Heart left ventricle (tissue), 13 donors: ENCODE measurements around the gene EVL.

ENCODE experiments used
- POLR2A ChIP-seq, 2 donors: fragments of 450-650 bp; IDR thresholded peaks; one replicate each; pipeline ENCODE4 v1.6.1; 2017; ENCODE audit warnings: antibody characterized with exemption in 2 of 2, mild to moderate bottlenecking in 2 of 2, moderate library complexity in 2 of 2
- TF ChIP-seq, protein P1 (sequence below), 12 donors: fragments of 200-600 bp; sonication (generic) in 4 of 12; IDR thresholded peaks; one replicate each; pipeline versions ENCODE4 v1.5.0 to v1.8.0; 2018 to 2022; ENCODE audit warnings: antibody characterized with exemption in 12 of 12, mild to moderate bottlenecking in 5 of 12
- donor health status: ischemic (EF 13 %, LVEDD 7.1; RV severe dilation, severe dysfunction).
- donor health status: DM: no; HTN: yes; CAD: no.
- donor health status: DM: no; HTN: no; CAD: no.
- donor health status: ischemic (EF 25% LVEDD 6.9; RV normal size, moderate dysfunction).
- donor health status: ischemic (EF 25% LVEDD 5.7; RV mildly dilated, moderate dysfunction).
- donor health status: ischemic (EF 35%, LVEDD 5.7; RV mildly dilated, moderate dysfunction).
- donor health status: nonischemic (EF 11% LVEDD 7.7; RV severe dilation, severe dysfunction).
- donor health status: DM: yes; HTN: yes; CAD: no.
- donor health status: PGD.
- donor health status: ischemic (EF 29% LVEDD 5.4; RV normal size, mild dysfunction).
- donor health status: nonischemic (EF 23%, LVEDD 6.1; RV moderate dilation, normal function).

GRCh38 chr14:100080206-100080605, 15.0 kb downstream of the EVL start:
- TF ChIP-seq, protein P1, sequence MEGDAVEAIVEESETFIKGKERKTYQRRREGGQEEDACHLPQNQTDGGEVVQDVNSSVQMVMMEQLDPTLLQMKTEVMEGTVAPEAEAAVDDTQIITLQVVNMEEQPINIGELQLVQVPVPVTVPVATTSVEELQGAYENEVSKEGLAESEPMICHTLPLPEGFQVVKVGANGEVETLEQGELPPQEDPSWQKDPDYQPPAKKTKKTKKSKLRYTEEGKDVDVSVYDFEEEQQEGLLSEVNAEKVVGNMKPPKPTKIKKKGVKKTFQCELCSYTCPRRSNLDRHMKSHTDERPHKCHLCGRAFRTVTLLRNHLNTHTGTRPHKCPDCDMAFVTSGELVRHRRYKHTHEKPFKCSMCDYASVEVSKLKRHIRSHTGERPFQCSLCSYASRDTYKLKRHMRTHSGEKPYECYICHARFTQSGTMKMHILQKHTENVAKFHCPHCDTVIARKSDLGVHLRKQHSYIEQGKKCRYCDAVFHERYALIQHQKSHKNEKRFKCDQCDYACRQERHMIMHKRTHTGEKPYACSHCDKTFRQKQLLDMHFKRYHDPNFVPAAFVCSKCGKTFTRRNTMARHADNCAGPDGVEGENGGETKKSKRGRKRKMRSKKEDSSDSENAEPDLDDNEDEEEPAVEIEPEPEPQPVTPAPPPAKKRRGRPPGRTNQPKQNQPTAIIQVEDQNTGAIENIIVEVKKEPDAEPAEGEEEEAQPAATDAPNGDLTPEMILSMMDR (IDR thresholded peaks at IDR 0.05) = no peak
- TF ChIP-seq POLR2A (IDR thresholded peaks at IDR 0.05) = no peak
